Measurements from ENCODE around the gene ZMAT5. TPM values are rescaled to one million over a fixed set of nuclear protein-coding genes. Genes with fewer than 3 reads are reported as not detected.
A peak's percentile ranks its signal among the peaks of the same experiment; 100 is the strongest.

Gene ZMAT5
- total and polyA plus RNA-seq, 2 of the 13 experiments (the other 11 are each of a cell fraction or from before 2014, with no cell fraction given): 20.7 to 27.8 TPM

DNA sequence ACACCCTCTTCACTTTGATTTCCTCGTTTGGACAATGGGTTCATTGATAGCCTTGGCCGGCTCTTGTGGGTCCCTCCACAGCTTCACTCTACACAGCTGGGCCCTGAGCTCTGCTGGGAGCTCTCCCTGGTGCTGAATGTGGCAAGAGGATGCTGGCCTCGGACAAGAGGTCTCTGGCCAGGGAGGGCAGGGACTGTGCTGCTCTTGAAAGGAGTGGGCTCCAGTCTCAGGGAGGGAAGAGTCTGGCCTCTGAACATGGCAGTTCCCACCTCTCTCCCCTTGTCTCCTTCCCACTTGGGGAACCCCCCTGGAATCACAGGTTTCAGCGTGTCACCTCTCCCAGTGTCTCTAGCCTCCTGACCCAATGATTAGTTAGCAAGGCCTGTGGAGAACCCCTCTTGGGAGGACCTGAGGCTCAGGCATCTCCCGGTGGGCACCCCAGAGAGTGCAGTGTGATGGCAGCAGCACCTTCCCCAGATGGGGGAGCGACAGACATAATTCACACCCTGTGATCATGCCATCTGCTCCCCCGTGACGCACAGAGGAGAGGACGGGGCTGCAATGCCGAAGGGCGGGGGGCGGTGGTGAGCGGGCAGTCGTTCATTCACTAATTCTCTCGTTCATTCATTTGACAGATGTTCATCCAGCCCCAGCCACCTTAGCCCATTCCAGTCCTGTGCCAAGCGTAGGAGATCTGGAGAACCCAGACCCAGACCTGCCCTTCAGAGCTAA lies 49.8 kb downstream of the ZMAT5 start (continued):
- no peak for TF ChIP-seq ZUFSP (CRISPR knock-in tag; IDR thresholded peaks at IDR 0.05; ENCODE audit: borderline replicate concordance)
- TF ChIP-seq ZNF746 (CRISPR knock-in tag; IDR thresholded peaks at IDR 0.05): no peak
- no peak for TF ChIP-seq GTF2F1 (IDR thresholded peaks at IDR 0.05; ENCODE audit: low read length)
- no peak for TF ChIP-seq CENPT (CRISPR knock-in tag; IDR thresholded peaks at IDR 0.05; ENCODE audit: low read depth)
- TF ChIP-seq, protein P1, sequence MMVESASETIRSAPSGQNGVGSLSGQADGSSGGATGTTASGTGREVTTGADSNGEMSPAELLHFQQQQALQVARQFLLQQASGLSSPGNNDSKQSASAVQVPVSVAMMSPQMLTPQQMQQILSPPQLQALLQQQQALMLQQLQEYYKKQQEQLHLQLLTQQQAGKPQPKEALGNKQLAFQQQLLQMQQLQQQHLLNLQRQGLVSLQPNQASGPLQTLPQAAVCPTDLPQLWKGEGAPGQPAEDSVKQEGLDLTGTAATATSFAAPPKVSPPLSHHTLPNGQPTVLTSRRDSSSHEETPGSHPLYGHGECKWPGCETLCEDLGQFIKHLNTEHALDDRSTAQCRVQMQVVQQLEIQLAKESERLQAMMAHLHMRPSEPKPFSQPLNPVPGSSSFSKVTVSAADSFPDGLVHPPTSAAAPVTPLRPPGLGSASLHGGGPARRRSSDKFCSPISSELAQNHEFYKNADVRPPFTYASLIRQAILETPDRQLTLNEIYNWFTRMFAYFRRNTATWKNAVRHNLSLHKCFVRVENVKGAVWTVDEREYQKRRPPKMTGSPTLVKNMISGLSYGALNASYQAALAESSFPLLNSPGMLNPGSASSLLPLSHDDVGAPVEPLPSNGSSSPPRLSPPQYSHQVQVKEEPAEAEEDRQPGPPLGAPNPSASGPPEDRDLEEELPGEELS (CRISPR knock-in tag; IDR thresholded peaks at IDR 0.05): peak; percentile 39; the same call in 1 of the 2 replicates
- no peak for TF ChIP-seq ZNF20 (CRISPR knock-in tag; IDR thresholded peaks at IDR 0.05)
- TF ChIP-seq PAWR (CRISPR knock-in tag; IDR thresholded peaks at IDR 0.05; ENCODE audit: borderline replicate concordance): no peak
- peak; percentile 96 for TF ChIP-seq AHR (CRISPR knock-in tag; IDR thresholded peaks at IDR 0.05)
- TF ChIP-seq ZNF430 (CRISPR knock-in tag; IDR thresholded peaks at IDR 0.05): 0 out of 2 replicates have a peak, but pooled peaks have one; percentile 68
- 0 out of 2 replicates have a peak, but pooled peaks have one; percentile 84 for TF ChIP-seq HBP1 (CRISPR knock-in tag; IDR thresholded peaks at IDR 0.05; ENCODE audit: low read depth)
- TF ChIP-seq, protein P2, sequence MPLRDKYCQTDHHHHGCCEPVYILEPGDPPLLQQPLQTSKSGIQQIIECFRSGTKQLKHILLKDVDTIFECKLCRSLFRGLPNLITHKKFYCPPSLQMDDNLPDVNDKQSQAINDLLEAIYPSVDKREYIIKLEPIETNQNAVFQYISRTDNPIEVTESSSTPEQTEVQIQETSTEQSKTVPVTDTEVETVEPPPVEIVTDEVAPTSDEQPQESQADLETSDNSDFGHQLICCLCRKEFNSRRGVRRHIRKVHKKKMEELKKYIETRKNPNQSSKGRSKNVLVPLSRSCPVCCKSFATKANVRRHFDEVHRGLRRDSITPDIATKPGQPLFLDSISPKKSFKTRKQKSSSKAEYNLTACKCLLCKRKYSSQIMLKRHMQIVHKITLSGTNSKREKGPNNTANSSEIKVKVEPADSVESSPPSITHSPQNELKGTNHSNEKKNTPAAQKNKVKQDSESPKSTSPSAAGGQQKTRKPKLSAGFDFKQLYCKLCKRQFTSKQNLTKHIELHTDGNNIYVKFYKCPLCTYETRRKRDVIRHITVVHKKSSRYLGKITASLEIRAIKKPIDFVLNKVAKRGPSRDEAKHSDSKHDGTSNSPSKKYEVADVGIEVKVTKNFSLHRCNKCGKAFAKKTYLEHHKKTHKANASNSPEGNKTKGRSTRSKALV (CRISPR knock-in tag; IDR thresholded peaks at IDR 0.05): 0 out of 2 replicates have a peak, but pooled peaks have one; percentile 46
- TF ChIP-seq SNAPC2 (CRISPR knock-in tag; IDR thresholded peaks at IDR 0.05): peak; percentile 73; the same call in 1 of the 2 replicates
- TF ChIP-seq GABPB1 (CRISPR knock-in tag; IDR thresholded peaks at IDR 0.05): peak; percentile 24; the same call in 1 of the 2 replicates
- TF ChIP-seq, protein P3, sequence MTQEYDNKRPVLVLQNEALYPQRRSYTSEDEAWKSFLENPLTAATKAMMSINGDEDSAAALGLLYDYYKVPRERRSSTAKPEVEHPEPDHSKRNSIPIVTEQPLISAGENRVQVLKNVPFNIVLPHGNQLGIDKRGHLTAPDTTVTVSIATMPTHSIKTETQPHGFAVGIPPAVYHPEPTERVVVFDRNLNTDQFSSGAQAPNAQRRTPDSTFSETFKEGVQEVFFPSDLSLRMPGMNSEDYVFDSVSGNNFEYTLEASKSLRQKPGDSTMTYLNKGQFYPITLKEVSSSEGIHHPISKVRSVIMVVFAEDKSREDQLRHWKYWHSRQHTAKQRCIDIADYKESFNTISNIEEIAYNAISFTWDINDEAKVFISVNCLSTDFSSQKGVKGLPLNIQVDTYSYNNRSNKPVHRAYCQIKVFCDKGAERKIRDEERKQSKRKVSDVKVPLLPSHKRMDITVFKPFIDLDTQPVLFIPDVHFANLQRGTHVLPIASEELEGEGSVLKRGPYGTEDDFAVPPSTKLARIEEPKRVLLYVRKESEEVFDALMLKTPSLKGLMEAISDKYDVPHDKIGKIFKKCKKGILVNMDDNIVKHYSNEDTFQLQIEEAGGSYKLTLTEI (CRISPR knock-in tag; conservative IDR thresholded peaks at IDR 0.05): no peak
- TF ChIP-seq EHMT2 (IDR thresholded peaks at IDR 0.05; ENCODE audit: borderline replicate concordance, low read depth, low read length): peak; percentile 99
- TF ChIP-seq ZSCAN12 (CRISPR knock-in tag; IDR thresholded peaks at IDR 0.05): no peak
- TF ChIP-seq TAF15 (IDR thresholded peaks at IDR 0.05; ENCODE audit: low read depth, low read length, poor library complexity, severe bottlenecking): no peak
- no peak for TF ChIP-seq ZMYM2 (CRISPR knock-in tag; IDR thresholded peaks at IDR 0.05)
- peak; percentile 64; the same call in 1 of the 2 replicates for TF ChIP-seq KDM3A (CRISPR knock-in tag; IDR thresholded peaks at IDR 0.05; ENCODE audit: low read depth)
